GM18508 (cell line): ENCODE data around the gene ENTPD8.

Experiments used
- ATAC-seq: cut with Tn5 transposase; IDR thresholded peaks from one replicate; pipeline ENCODE4 v1.9.1; 2021; ENCODE audit warnings: moderate number of reproducible peaks; ENCODE audit not compliant: insufficient read depth, unreplicated experiment

ENTPD8 gene

DNA sequence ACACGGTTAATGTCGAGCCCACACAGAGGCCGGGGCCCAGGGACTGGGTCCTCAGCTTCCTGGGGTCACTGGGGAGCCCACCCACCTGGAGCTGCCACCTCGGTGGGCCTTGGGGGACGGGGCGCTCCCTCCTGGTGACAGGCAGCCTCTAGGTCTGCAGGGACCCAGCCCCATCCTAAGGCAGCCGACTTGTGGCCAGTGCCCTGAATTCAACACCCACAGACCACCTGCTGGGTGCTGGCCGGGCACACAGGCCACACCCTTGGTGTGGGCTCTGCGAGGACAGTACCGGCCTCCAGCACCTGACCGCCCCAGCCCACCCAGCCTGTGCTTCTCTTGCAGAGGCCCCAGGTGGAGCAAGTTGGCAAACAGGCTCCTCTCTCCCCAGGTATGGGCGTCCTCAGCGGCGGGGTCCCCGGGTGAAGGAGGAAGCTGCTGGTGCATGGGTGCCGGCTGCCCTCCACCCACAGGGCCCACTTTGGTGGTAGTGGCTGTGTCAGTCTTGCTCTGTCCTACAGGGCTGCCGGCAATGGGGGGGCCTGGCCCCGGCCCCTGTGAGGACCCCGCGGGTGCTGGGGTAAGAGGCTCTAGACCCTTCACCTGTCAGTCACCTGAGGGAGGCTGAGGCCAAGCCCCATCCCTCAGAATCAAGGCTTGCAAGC lies 8.3 kb downstream of the ENTPD8 start:
- no peak for ATAC-seq

DNA sequence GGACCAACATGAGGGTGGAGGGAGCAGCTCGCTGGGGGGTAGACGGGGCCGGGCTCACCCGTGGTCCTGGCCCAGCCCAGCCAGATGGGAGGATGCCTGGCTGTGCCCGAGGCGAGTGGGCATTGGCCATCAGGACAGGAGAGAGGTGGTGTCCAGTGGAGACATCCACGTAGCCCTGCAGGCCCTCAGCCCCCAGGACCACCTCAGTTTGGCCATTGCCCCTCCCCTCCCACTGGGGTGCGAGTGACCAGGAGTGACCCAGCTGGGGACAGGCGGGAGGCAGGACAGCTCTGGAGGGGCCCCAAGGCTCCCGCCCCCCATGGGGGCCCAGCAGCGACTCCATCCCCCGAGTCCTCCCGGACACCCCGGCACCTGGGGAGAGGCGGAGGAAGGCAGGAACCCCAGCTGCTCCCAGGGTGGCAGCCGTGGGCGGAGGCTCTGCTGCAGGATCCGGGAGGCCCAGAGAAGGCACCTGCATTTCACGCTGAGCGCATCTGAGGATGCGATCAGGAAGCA lies 9.7 kb downstream of the ENTPD8 start:
- ATAC-seq, result no peak

DNA sequence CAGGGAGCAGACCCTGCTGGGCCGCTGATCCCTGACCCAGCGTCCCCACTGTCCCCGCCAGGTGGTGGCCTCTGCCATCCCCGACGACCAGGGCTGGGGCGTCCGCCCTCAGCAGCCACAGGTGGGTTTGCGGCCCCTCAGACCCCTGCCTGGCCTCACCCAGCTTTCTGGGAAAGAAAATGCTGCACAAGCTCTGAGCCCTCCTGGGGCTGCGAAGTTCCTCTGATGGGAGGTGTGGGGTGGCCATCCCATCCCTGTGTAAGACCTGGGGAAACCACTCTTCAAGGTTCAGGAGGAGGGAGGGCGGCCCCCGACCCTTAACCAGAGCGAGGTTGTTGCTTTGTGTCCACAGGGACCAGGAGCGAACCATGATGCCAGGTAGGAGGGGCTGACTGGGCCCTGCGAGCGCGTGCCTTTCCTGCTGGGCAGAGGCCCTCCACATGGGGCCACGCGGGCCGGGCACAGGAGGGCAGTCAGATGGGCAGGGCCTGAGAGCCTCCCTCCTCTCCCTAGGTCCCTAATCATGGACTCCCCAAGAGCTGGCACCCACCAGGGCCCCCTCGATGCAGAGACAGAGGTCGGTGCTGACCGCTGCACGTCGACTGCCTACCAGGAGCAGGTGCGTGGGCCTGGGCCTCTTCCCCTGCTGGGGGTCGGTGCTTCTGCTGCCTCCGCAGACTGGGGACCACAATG lies 10.3 kb downstream of the ENTPD8 start:
- ATAC-seq, result no peak

DNA sequence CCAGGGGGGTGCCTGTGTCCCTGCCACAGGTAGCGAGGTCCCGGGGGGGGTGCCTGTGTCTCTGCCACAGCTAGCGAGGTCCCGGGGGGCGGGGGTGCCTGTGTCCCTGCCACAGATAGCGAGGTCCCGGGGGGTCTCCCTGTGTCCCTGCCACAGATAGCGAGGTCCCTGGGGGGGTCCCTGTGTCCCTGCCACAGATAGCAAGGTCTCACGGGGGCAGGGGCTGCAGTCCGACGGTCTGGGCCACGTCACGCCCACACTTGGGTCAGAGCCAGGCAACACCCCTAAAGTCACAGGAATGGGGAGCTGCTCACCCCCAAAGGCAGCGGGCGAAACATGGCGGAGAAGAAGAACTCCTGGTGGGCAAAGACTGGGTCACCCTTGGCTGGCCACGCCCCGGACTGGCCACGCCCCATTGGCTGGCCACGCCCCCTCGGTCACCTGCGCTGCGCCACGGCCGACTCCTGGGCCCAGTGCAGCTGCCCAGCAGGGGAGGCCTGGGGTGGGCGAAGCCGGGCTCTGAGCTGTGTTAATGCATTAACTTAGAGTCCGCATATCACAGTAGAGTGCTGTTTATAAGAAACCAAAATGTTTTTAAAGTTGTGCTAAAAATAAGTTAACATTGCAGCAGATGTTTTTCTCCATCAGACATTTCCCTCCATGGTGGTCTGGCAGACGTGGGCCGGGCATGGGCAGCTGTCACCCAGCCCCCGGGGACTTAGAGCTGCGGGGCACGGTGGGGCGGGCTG lies 11.0 kb downstream of the ENTPD8 start:
- ATAC-seq, result no peak

DNA sequence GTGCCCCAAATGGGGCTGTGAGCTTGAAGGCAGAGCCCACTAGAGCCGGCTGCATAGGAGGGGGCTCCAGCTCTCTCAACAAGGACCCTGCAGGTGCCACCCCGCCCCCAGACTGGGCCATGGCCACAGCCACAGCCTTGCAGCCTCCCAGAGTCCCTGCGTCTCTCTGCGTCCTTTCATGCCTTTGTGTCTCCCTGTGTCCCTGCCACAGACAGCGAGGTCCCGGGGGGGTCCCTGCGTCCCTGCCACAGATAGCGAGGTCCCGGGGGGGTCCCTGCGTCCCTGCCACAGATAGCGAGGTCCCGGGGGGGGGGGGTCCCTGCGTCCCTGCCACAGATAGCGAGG lies 11.6 kb downstream of the ENTPD8 start:
- no peak for ATAC-seq

DNA sequence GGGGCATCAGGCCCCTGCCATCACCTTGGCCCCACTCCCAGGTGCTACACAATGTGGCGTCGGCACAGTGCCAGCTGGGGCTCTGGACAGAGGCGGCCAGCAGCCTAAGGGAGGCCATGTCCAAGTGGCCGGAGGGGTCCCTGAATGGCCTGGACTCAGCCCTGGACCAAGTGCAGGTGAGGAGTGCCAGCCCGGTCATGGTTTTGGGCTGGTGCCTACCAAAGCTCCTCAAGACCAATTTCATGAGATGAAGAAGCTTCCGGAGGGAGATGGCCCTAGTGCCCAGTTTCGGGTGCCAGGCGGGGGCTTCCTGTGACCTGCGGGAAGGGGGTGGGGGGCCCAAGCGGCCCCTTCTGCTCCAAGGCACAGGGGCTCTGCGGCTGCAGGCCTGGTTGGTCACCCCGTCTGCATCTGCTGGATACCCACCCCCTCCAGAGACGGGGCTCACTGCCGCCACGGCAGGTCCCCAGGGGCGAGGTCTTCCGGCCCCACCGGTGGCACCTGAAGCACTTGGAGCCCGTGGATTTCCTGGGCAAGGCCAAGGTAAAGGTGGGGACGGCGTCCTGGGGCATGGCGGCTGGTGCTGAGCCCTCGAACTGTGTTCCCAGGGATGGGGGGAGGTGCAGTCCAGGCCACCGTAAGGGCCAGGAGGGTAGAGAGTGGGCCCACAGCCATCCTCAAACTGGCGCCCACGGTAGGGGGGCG lies 12.2 kb downstream of the ENTPD8 start:
- no peak for ATAC-seq

DNA sequence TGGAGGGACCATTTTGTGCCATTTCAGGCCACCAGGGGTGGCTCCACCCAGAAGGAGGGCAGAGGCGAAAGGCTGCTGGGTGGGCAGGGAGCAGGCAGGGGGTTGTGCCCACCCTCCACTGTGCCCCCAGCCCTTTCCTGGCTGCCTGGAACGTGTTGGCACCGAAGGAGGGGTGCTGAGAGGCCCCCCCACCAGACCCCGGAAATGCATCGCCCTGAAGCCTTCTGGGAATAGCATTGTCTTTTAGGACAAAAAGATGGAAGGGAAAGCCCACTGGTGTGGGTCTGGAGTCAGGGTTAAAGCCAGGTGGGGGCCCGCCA lies 12.9 kb downstream of the ENTPD8 start:
- no peak for ATAC-seq

DNA sequence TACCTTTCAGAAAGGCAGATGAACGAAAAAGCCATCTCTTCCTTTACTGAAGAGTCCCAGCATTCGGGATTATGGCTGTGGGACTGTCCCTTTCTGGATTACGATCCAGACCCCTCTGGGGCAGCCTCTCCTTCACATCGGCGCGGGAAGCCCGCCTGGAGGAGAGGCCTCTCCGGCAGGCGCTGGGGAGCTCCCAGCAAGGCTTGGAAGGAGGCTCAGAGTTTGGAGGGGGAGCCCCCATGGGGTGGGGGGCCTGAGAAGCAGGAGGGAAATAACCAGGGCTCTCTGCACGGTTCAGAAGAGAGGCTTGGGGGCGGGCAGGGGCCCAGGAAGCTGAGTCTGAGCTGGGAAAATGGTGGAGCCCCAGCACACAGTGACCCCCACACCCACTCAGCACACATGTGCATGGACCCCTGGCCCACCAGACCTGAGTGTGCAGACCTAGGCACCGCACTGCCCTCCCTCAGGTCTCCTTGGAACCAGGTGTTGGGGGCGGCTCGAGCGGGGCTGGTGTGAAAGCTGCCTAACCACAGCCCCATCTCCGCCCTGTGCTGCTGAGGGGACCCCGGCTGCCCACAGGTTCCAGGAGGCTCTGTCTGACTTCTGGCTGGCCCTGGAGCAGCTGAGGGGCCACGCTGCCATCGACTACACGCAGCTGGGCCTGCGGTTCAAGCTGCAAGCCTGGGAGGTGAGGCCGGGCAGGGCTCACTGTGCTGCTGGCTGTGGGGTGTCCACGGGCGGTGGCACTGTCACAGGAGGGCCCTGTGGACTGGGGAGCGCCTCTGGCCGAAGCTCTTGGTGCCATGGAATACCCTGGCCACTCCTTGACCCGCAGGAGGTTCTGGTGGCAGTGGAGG lies 13.5 kb downstream of the ENTPD8 start:
- ATAC-seq, result no peak

DNA sequence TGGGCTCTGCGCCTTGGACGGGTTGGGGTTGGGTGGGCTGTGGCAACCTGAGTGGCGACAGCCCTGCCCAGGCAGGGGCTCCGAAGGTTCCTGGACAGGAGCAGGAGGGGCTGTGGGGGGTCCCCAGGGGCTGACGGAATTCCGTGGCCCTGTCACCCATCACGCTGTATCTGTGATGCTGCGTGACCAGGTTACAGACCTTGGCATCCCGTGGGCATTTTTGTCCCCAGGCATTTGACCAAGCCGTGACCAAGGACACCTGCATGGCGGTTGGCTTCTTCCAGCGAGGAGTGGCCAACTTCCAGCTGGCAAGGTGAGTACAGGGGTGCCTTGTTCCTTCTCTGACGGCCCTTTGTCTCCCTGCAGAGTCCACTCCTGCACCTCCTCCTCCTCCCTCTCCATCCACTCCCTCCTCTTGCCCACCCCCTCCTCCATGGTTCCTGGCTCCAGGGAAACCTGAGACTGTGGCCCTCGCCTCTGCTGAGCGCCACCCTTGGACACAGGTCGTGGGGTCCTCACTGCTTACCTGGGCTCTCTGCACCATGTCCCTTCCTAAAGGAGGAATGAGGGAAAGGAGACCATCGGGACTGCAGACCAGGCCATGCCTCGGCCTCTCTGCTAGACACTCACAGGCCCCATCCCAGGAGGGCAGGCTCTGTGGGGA lies 15.0 kb downstream of the ENTPD8 start:
- ATAC-seq, result no peak

DNA sequence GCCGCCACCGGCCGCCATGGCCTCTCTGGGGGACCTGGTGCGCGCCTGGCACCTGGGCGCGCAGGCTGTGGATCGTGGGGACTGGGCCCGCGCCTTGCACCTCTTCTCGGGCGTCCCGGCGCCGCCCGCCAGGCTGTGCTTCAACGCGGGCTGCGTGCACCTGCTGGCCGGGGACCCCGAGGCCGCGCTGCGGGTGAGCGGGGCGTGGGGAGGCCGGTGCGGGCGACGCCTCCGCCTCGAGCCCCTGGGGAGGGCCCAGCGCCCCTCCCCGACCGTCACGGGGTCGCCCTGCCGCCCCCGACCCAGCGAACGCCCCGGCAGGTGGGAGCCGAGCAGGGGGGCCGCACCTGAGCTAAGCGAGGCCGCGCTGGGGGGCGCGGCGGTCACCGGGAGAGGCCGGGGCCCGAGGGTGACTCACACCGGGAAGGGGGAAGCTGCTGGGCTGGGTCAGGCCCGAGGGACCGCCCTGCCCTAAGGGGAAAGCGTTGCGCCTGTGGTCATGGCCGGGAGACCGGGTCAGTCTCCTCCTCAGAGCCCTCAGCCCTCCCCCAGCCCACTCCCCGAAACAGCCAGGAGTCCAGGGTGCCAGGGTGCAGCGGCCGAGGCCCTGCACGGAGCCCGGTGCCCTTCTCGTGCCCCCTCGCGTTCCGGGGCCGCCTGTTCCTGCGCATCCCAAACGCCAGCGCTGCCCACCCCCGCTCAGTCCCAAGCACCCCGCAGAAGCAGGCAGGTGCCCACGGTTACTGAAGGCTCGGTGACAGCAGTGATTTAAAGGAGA lies 17.5 kb downstream of the ENTPD8 start:
- ATAC-seq, result no peak

DNA sequence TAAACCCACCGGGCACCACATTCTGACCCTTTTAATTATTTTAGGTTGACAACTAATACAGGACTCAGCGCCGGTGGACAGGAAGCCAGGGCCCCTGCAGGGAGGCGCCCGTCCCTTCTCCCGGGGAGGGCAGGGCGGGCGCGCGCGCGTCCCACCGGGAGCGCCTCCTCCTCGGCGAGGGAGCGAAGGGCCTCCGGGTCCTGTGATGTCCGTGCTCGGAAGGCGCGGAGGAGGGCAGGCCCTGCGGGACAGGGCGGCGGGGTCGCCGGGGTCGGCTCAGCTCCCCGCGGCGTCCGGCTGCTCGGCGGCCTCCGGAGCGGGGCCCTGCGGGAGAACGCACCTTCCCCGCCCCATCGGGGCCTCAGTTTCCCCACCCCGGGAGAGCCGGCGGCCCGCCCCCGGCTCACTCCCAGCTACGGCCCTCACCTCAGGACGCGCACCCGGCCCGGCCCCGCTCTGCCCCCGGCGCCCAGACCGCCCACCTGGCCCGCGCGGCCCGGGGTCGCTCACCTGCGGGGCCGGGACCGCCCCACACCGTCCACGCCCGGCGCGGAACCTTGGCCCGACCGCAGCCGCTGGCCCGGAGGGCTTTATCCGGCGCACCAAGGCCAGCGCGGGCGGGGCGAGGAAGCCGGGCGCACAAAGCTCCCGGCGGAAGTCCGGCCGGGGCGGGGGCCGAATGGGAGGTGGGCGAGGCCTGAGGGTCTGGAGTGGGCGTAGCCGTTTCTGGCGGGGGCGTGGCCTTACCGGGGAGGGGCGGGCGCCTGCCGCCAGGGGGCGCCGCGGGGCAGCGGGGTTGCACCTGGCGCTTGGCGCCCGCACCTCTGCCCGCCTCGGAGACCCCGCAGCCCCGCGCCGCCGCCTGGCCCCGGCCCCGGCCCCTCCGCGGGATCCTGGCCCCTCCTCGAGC lies 18.3 kb downstream of the ENTPD8 start, which contains the start of the genes EXD3 and NOXA1:
Gene EXD3 (minus strand): TSS at position 559 of the 910 bp plus-strand sequence. CDS start 27,805 bp downstream, outside the sequence.
Gene NOXA1 (plus strand): TSS at position 790 of the 910 bp plus-strand sequence. CDS start 137 bp downstream, outside the sequence.
- no peak for ATAC-seq

DNA sequence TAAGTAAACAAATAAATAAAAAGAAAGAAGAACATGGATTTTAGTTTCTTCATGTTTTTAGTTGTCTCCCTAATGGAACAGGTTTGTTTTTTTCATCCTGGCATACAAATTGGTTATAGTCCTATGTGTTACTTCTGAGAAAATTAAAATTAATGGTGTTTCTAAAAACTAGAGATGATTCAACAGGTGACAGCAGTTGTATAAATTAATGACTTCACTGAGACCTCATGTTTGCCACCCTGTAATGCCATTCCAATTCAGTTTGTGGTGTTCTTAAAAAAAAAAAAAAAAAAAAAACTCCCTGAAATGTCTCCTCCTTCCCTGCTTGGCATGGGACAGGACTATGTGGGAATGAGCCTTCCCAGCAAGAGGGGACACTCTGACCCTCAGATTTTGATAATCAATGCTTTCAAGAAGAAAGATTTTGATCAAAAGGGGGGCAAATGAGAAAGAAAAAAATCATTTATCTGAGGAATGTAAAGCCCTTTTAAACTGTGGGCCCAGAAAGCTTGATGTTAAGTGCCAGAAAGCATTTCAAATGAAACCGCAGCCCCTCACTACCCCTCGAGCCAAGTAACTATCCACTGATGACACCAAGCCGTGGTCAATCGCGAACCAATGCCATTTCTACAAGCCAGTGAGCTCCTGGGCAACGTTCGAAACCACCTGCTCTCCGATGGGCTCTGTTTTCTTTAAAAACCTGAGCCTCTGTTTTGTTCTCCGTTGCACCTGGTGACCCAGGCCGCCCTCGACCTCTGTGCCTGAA lies 19.1 kb downstream of the ENTPD8 start:
- no peak for ATAC-seq

DNA sequence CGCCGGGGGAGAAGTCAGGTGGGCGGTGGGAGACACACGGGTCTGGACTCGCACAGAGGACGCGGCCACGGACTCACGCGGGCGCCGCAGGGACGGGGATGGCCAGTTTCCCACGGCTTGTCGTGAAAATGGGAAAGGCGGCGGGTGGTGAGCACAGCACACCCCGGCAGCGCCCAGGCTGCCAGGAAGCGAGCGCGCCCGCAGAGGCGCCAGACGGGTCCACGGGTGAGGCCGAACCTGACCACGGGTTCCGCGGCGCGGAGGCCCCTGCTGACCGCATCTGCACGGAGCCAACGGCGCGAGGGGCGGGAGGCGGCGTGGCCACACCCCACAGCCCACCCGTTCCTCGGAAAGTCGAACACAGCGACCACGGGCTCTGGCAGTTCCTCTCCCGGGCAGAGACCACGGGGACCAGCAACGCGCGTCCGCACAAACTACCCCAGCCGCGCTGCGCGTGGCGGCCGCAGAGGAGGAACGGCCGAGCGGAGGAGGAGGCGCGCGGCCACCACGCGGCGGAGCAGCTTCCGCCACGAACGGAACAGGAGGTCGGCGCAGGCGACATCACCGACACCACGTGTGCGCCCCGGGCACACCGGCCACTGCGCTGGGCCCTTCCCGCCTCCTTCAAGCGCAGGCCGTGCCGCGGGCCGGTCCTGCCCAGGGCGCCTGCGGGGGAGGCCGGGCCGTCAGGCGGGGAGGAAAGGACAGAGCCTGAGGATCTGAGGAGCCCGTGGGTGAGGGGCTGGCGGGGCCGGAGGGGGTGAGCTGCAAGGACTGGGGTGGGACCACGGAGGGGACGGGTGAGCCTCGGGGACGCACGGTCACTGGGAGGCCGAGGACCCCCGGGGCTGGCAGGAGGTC lies 23.8 kb downstream of the ENTPD8 start:
- no peak for ATAC-seq

DNA sequence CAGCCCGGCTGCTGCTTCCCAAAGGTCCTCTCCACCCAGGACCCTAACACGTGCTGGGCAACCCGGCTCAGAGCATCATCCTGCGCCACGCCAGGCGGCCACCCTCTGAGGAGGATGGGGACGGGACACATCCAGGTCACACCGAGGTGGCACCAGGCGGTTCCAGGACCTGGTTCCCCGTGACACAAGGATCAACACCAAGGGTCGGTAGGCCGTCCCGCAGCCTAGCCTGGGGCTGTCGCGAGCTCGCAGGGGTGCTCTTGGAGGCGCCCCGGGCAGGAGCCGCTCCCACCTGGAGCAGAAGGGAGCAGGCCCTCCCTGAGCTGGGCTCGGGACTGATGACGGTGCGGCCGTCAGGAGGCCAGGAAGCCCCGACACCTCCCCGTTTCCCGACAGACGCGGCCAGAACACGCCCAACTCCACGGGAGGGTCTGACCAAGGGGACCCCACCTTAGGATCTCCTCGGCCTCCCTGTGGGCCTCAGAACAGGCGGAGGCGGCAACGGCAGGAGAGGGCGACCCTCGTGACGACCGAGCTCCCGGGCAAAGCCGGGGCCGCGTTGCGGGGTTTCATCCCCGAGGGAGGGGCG lies 24.5 kb downstream of the ENTPD8 start:
- no peak for ATAC-seq

DNA sequence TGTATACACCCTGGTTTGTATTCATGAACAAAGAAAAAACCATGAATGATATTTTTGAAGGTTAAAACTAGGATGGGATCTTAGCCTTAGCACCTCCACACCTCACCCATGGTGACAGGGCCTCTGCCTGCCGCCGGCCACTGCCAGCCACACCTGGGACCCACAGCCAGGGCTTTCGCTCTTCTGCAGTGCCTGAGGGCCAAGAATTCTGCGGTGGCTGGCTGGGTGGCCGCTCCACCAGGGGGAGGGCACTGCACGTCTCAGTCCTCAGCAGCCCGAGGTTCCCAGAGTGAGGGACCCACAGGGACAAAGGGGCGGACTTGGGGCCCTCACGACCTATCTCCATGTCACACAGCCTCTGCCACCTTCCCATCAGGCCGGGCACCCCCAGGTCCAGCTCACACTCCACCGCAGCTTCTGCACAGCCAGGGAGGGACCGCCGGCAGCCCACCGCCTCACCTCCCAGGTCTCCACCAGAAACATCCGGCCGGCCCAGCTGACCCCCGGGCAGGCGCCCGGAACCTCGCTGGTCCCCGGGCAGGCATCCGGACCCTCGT lies 25.1 kb downstream of the ENTPD8 start:
- no peak for ATAC-seq
